T-helper 1 cell treated with Interleukin-12 subunit alpha and Interleukin-12 subunit beta and Interleukin-4 antibody, amounts not matched to agents 30 μg/mL and 1 μg/mL, for 36 hours (primary cell): ENCODE data around the gene ADH7.
"Not testable (repeated sequence)": the region's sequence is repeated elsewhere in the genome, so short reads cannot be mapped to it uniquely, and the experiment has no call there.

Experiments
- H3K27ac Mint-ChIP-seq: one replicate; pipeline ENCODE4 v1.8.0; 2021; ENCODE audit warnings: mild to moderate bottlenecking, mixed read lengths
- H3K27me3 Mint-ChIP-seq: one replicate; pipeline ENCODE4 v1.8.0; 2021; ENCODE audit warnings: low read depth, mixed read lengths
- H3K36me3 Mint-ChIP-seq: one replicate; pipeline ENCODE4 v1.8.0; 2021; ENCODE audit warnings: low read depth, mixed read lengths
- H3K4me1 Mint-ChIP-seq: one replicate; pipeline ENCODE4 v1.8.0; 2021; ENCODE audit warnings: low read depth, mixed read lengths
- H3K4me3 Mint-ChIP-seq: one replicate; pipeline ENCODE4 v1.8.0; 2021; ENCODE audit warnings: mild to moderate bottlenecking, moderate library complexity, mixed read lengths
- H3K9me3 Mint-ChIP-seq: one replicate; pipeline ENCODE4 v1.8.0; 2021; ENCODE audit warnings: mixed read lengths

ADH7 gene

GRCh38 chr4:99378876-99379275 is 56.3 kb downstream of the ADH7 start:
- peaks cover 18% of the 10 kb centered on the region for H3K27me3 Mint-ChIP-seq
- peaks cover 3% of the 10 kb centered on the region for H3K9me3 Mint-ChIP-seq
- no peak overlapping the region for H3K4me3 Mint-ChIP-seq
- no peaks in the 10 kb centered on the region for H3K4me1 Mint-ChIP-seq
- H3K36me3 Mint-ChIP-seq = no peaks in the 10 kb centered on the region
- H3K27ac Mint-ChIP-seq = no peak overlapping the region

- not testable (repeated sequence) for H3K27ac Mint-ChIP-seq, H3K9me3 Mint-ChIP-seq, H3K36me3 Mint-ChIP-seq, H3K4me1 Mint-ChIP-seq, H3K4me3 Mint-ChIP-seq, H3K27me3 Mint-ChIP-seq
Measured at GRCh38 chr4:99377341-99377740, 57.8 kb downstream of the ADH7 start.

GRCh38 chr4:99372464-99372863 is 62.7 kb downstream of the ADH7 start:
- not testable (repeated sequence) for H3K27me3 Mint-ChIP-seq, H3K36me3 Mint-ChIP-seq, H3K4me3 Mint-ChIP-seq, H3K27ac Mint-ChIP-seq, H3K4me1 Mint-ChIP-seq, H3K9me3 Mint-ChIP-seq

- not testable (repeated sequence) for H3K27ac Mint-ChIP-seq, H3K9me3 Mint-ChIP-seq, H3K27me3 Mint-ChIP-seq, H3K36me3 Mint-ChIP-seq, H3K4me3 Mint-ChIP-seq, H3K4me1 Mint-ChIP-seq
Measured at GRCh38 chr4:99367817-99368216, 67.3 kb downstream of the ADH7 start.

- Mint-ChIP-seq H3K4me3 (no peak overlapping the region), H3K27ac (no peak overlapping the region), H3K27me3 (no peaks in the 10 kb centered on the region), H3K4me1 (no peaks in the 10 kb centered on the region), H3K36me3 (no peaks in the 10 kb centered on the region), H3K9me3 (no peaks in the 10 kb centered on the region)
Measured at GRCh38 chr4:99366491-99366890, 68.7 kb downstream of the ADH7 start.

- no peak overlapping the region for H3K4me3 Mint-ChIP-seq
- H3K36me3 Mint-ChIP-seq = no peaks in the 10 kb centered on the region
- H3K27me3 Mint-ChIP-seq = no peaks in the 10 kb centered on the region
- no peak overlapping the region for H3K27ac Mint-ChIP-seq
- H3K9me3 Mint-ChIP-seq = no peaks in the 10 kb centered on the region
- no peaks in the 10 kb centered on the region for H3K4me1 Mint-ChIP-seq
Measured at GRCh38 chr4:99362768-99363167, 72.4 kb downstream of the ADH7 start.
